GM23338 (cell line): ENCODE measurements around the gene CACNA1C. TPM values are rescaled to one million over a fixed set of nuclear protein-coding genes. Genes with fewer than 3 reads are reported as not detected.

ENCODE experiments used
- ATAC-seq: fragments of 200-7000 bp; cut with Tn5 transposase; 3 replicates; pipeline ENCODE4 v1.9.1; 2020
- DNase-seq: peaks from one replicate; pipeline ENCODE4 v3.0.0-alpha.2; 2015; ENCODE audit warnings: low spot score
- H2AFZ ChIP-seq: fragments of 200-600 bp; sonication (generic); 2 replicates; pipeline ENCODE4 v1.8.0; 2016; ENCODE audit warnings: antibody characterized with exemption, mild to moderate bottlenecking, moderate library complexity
- H3F3A ChIP-seq: fragments of 200-600 bp; sonication (generic); replicated peaks from 2 replicates; pipeline ENCODE4 v1.8.0; 2017; ENCODE audit warnings: antibody characterized with exemption, mixed run types, low read depth
- H3K27ac ChIP-seq: fragments of 200-600 bp; sonication (generic); 2 replicates; pipeline ENCODE4 v1.6.1; 2016; ENCODE audit warnings: low read depth
- H3K27me3 ChIP-seq: fragments of 200-600 bp; sonication (generic); 2 replicates; pipeline ENCODE4 v1.8.0; 2016; ENCODE audit warnings: mild to moderate bottlenecking, mixed run types, moderate library complexity; ENCODE audit not compliant: insufficient read depth
- H3K36me3 ChIP-seq: fragments of 200-600 bp; sonication (generic); 2 replicates; pipeline ENCODE4 v1.8.0; 2016; ENCODE audit warnings: mild to moderate bottlenecking; ENCODE audit not compliant: insufficient read depth
- H3K4me1 ChIP-seq: fragments of 200-600 bp; sonication (generic); 2 replicates; pipeline ENCODE4 v1.8.0; 2016; ENCODE audit warnings: mild to moderate bottlenecking, moderate library complexity; ENCODE audit not compliant: insufficient read depth
- H3K4me2 ChIP-seq: fragments of 200-600 bp; sonication (generic); 2 replicates; pipeline ENCODE4 v1.7.1; 2017; ENCODE audit warnings: mixed run types
- H3K4me3 ChIP-seq: fragments of 200-600 bp; sonication (generic); 2 replicates; pipeline ENCODE4 v1.6.1; 2016; ENCODE audit warnings: mixed run types
- H3K79me2 ChIP-seq: fragments of 200-600 bp; sonication (generic); replicated peaks from 2 replicates; pipeline ENCODE4 v1.8.0; 2017; ENCODE audit warnings: mild to moderate bottlenecking; ENCODE audit not compliant: insufficient read depth
- H3K9me2 ChIP-seq: fragments of 200-600 bp; sonication (generic); 2 replicates; pipeline ENCODE4 v1.8.0; 2017; ENCODE audit not compliant: insufficient read depth
- H4K20me1 ChIP-seq: fragments of 200-600 bp; sonication (generic); replicated peaks from 2 replicates; pipeline ENCODE4 v1.8.0; 2017; ENCODE audit warnings: mild to moderate bottlenecking; ENCODE audit not compliant: insufficient read depth
- H3K27ac Mint-ChIP-seq: 2 replicates; pipeline ENCODE4 v1.8.0; 2020; ENCODE audit warnings: inconsistent platforms, mild to moderate bottlenecking, moderate library complexity, mixed read lengths
- H3K27me3 Mint-ChIP-seq: 3 replicates; pipeline ENCODE4 v1.8.0; 2022; ENCODE audit warnings: low read depth, mild to moderate bottlenecking, moderate library complexity, mixed read lengths, inconsistent platforms; ENCODE audit not compliant: insufficient read depth, poor library complexity
- H3K36me3 Mint-ChIP-seq: 3 replicates; pipeline ENCODE4 v1.8.0; 2021; ENCODE audit warnings: low read depth, mild to moderate bottlenecking, inconsistent platforms, moderate library complexity, mixed read lengths
- H3K4me1 Mint-ChIP-seq: 3 replicates; pipeline ENCODE4 v1.8.0; 2020; ENCODE audit warnings: mild to moderate bottlenecking, inconsistent platforms, mixed read lengths
- H3K4me3 Mint-ChIP-seq: 3 replicates; pipeline ENCODE4 v1.8.0; 2021; ENCODE audit warnings: moderate library complexity, mild to moderate bottlenecking, inconsistent platforms, mixed read lengths
- H3K9me3 Mint-ChIP-seq: 3 replicates; pipeline ENCODE4 v1.8.0; 2020; ENCODE audit warnings: moderate library complexity, mild to moderate bottlenecking, inconsistent platforms, mixed read lengths
- CREB1 ChIP-seq: fragments of 250-450 bp; sonication (Bioruptor Pico); IDR thresholded peaks from 2 replicates; pipeline ENCODE4 v1.5.0; 2020; ENCODE audit warnings: low read depth, mild to moderate bottlenecking, moderate library complexity
- EZH2 ChIP-seq: fragments of 200-600 bp; sonication (generic); IDR thresholded peaks from one replicate; pipeline ENCODE4 v1.8.0; 2017; ENCODE audit warnings: antibody characterized with exemption, mild to moderate bottlenecking, low read depth; ENCODE audit not compliant: unreplicated experiment
- EZH2phosphoT487 ChIP-seq: fragments of 200-600 bp; sonication (generic); IDR thresholded peaks from one replicate; pipeline ENCODE4 v1.8.1; 2018; ENCODE audit warnings: antibody characterized with exemption; ENCODE audit not compliant: unreplicated experiment
- JUNB ChIP-seq: IDR thresholded peaks from one replicate; pipeline ENCODE4 v1.6.1; 2016; ENCODE audit warnings: antibody characterized with exemption; ENCODE audit not compliant: unreplicated experiment
- NANOG ChIP-seq: IDR thresholded peaks from 2 replicates; pipeline ENCODE4 v1.6.1; 2016; ENCODE audit warnings: antibody characterized with exemption, borderline replicate concordance
- POLR2AphosphoS5 ChIP-seq: IDR thresholded peaks from 2 replicates; pipeline ENCODE4 v1.6.1; 2016; ENCODE audit warnings: antibody characterized with exemption, low read depth
- STAT1 ChIP-seq: IDR thresholded peaks from one replicate; pipeline ENCODE4 v1.6.1; 2016; ENCODE audit warnings: antibody characterized with exemption; ENCODE audit not compliant: unreplicated experiment
- ZNF114 ChIP-seq: fragments of 250-450 bp; sonication (Bioruptor Pico); IDR thresholded peaks from 2 replicates; pipeline ENCODE4 v1.5.0; 2020; ENCODE audit warnings: mild to moderate bottlenecking, moderate library complexity
- ZNF331 ChIP-seq: fragments of 250-450 bp; sonication (Bioruptor Pico); IDR thresholded peaks from 2 replicates; pipeline ENCODE4 v1.5.0; 2020; ENCODE audit warnings: low read depth, mild to moderate bottlenecking, moderate library complexity
- polyA plus RNA-seq: library from polyadenylated mRNA; unstranded; fragments of >200 nt; fragmentation: Nextera tagmentation; extraction: Ambion mirVana; gene quantifications from 2 replicates; pipeline ENCODE4 v1.2.1, GENCODE V29; 2016
- total RNA-seq: library from RNA; depleted of rRNA; stranded (reverse); fragments of >200 nt; shearing (Covaris generic); gene quantifications from 2 replicates; pipeline ENCODE4 v1.2.3, GENCODE V29; 2014
- TF ChIP-seq, protein P1 (sequence below): IDR thresholded peaks from one replicate; pipeline ENCODE4 v1.6.1; 2018; ENCODE audit warnings: antibody characterized with exemption; ENCODE audit not compliant: unreplicated experiment
- TF ChIP-seq, protein P2 (sequence below), 2 experiments: fragments of 200-600 bp in 1 of 2; sonication (generic) in 1 of 2; conservative IDR thresholded peaks; 2 replicates each; pipeline versions ENCODE4 v1.5.1 to v1.6.1; 2016 to 2017; ENCODE audit warnings: antibody characterized with exemption in 2 of 2, low read depth in 2 of 2, mild to moderate bottlenecking in 2 of 2, moderate library complexity in 1 of 2
- TF ChIP-seq, protein P3 (sequence below): IDR thresholded peaks from 2 replicates; pipeline ENCODE4 v1.6.1; 2016; ENCODE audit warnings: antibody characterized with exemption
- TF ChIP-seq, protein P4 (sequence below): fragments of 250-450 bp; sonication (Bioruptor Pico); IDR thresholded peaks from 2 replicates; pipeline ENCODE4 v1.5.0; 2020; ENCODE audit warnings: mild to moderate bottlenecking, moderate library complexity

The CACNA1C gene
- total and polyA plus RNA-seq, 2 experiments from 2014 or later: 0.78 to 2.1 TPM

DNA sequence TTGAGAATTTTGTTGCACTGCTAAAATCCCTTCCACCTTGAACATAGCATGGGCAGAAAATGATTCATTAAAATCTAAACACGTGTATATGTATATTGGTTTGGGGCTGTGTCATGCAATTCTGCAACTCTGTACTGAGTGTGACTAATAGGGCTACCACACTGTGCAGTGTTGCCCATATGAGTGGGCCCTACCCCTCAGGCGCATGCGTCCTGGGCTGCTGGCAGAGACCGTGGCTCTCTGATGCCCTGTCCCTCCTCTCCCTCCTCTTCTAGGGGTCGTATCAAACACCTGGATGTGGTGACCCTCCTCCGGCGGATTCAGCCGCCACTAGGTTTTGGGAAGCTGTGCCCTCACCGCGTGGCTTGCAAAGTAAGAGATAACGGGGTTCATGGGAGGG is 613.6 kb downstream of the CACNA1C start:
- DNase-seq (no peak), ATAC-seq (no peak)
- no peak overlapping the region for H3K27ac Mint-ChIP-seq
- Histone ChIP-seq H3K4me2 (no peak overlapping the region), H3K27ac (no peak overlapping the region), H3K79me2 (no peaks in the 10 kb centered on the region), H3F3A (no peaks in the 10 kb centered on the region), H3K4me1 (no peaks in the 10 kb centered on the region), H3K36me3 (no peaks in the 10 kb centered on the region), H3K27me3 (no peaks in the 10 kb centered on the region), H4K20me1 (no peaks in the 10 kb centered on the region), H3K4me3 (no peak overlapping the region), H3K9me2 (no peaks in the 10 kb centered on the region), H2AFZ (no peak overlapping the region)
- H3K9me3 Mint-ChIP-seq: no peaks in the 10 kb centered on the region
- no peaks in the 10 kb centered on the region for H3K36me3 Mint-ChIP-seq
- H3K4me1 Mint-ChIP-seq: no peaks in the 10 kb centered on the region
- peaks cover 4% of the 10 kb centered on the region for H3K27me3 Mint-ChIP-seq
- TF ChIP-seq, protein P1, sequence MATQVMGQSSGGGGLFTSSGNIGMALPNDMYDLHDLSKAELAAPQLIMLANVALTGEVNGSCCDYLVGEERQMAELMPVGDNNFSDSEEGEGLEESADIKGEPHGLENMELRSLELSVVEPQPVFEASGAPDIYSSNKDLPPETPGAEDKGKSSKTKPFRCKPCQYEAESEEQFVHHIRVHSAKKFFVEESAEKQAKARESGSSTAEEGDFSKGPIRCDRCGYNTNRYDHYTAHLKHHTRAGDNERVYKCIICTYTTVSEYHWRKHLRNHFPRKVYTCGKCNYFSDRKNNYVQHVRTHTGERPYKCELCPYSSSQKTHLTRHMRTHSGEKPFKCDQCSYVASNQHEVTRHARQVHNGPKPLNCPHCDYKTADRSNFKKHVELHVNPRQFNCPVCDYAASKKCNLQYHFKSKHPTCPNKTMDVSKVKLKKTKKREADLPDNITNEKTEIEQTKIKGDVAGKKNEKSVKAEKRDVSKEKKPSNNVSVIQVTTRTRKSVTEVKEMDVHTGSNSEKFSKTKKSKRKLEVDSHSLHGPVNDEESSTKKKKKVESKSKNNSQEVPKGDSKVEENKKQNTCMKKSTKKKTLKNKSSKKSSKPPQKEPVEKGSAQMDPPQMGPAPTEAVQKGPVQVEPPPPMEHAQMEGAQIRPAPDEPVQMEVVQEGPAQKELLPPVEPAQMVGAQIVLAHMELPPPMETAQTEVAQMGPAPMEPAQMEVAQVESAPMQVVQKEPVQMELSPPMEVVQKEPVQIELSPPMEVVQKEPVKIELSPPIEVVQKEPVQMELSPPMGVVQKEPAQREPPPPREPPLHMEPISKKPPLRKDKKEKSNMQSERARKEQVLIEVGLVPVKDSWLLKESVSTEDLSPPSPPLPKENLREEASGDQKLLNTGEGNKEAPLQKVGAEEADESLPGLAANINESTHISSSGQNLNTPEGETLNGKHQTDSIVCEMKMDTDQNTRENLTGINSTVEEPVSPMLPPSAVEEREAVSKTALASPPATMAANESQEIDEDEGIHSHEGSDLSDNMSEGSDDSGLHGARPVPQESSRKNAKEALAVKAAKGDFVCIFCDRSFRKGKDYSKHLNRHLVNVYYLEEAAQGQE: no peak
- no peak for TF ChIP-seq JUNB
- no peak for TF ChIP-seq POLR2AphosphoS5
- TF ChIP-seq EZH2phosphoT487: no peak
- no peak for TF ChIP-seq ZNF114 (CRISPR knock-in tag)
- TF ChIP-seq, protein P2, sequence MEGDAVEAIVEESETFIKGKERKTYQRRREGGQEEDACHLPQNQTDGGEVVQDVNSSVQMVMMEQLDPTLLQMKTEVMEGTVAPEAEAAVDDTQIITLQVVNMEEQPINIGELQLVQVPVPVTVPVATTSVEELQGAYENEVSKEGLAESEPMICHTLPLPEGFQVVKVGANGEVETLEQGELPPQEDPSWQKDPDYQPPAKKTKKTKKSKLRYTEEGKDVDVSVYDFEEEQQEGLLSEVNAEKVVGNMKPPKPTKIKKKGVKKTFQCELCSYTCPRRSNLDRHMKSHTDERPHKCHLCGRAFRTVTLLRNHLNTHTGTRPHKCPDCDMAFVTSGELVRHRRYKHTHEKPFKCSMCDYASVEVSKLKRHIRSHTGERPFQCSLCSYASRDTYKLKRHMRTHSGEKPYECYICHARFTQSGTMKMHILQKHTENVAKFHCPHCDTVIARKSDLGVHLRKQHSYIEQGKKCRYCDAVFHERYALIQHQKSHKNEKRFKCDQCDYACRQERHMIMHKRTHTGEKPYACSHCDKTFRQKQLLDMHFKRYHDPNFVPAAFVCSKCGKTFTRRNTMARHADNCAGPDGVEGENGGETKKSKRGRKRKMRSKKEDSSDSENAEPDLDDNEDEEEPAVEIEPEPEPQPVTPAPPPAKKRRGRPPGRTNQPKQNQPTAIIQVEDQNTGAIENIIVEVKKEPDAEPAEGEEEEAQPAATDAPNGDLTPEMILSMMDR (conservative IDR thresholded peaks at IDR 0.05; ENCODE audit: low read depth in 2 of 2): no peak
- no peak for TF ChIP-seq STAT1
- no peak for TF ChIP-seq ZNF331 (CRISPR knock-in tag)
- no peak for TF ChIP-seq NANOG
- TF ChIP-seq, protein P3, sequence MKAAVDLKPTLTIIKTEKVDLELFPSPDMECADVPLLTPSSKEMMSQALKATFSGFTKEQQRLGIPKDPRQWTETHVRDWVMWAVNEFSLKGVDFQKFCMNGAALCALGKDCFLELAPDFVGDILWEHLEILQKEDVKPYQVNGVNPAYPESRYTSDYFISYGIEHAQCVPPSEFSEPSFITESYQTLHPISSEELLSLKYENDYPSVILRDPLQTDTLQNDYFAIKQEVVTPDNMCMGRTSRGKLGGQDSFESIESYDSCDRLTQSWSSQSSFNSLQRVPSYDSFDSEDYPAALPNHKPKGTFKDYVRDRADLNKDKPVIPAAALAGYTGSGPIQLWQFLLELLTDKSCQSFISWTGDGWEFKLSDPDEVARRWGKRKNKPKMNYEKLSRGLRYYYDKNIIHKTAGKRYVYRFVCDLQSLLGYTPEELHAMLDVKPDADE: no peak
- TF ChIP-seq CREB1 (CRISPR knock-in tag): no peak
- TF ChIP-seq, protein P4, sequence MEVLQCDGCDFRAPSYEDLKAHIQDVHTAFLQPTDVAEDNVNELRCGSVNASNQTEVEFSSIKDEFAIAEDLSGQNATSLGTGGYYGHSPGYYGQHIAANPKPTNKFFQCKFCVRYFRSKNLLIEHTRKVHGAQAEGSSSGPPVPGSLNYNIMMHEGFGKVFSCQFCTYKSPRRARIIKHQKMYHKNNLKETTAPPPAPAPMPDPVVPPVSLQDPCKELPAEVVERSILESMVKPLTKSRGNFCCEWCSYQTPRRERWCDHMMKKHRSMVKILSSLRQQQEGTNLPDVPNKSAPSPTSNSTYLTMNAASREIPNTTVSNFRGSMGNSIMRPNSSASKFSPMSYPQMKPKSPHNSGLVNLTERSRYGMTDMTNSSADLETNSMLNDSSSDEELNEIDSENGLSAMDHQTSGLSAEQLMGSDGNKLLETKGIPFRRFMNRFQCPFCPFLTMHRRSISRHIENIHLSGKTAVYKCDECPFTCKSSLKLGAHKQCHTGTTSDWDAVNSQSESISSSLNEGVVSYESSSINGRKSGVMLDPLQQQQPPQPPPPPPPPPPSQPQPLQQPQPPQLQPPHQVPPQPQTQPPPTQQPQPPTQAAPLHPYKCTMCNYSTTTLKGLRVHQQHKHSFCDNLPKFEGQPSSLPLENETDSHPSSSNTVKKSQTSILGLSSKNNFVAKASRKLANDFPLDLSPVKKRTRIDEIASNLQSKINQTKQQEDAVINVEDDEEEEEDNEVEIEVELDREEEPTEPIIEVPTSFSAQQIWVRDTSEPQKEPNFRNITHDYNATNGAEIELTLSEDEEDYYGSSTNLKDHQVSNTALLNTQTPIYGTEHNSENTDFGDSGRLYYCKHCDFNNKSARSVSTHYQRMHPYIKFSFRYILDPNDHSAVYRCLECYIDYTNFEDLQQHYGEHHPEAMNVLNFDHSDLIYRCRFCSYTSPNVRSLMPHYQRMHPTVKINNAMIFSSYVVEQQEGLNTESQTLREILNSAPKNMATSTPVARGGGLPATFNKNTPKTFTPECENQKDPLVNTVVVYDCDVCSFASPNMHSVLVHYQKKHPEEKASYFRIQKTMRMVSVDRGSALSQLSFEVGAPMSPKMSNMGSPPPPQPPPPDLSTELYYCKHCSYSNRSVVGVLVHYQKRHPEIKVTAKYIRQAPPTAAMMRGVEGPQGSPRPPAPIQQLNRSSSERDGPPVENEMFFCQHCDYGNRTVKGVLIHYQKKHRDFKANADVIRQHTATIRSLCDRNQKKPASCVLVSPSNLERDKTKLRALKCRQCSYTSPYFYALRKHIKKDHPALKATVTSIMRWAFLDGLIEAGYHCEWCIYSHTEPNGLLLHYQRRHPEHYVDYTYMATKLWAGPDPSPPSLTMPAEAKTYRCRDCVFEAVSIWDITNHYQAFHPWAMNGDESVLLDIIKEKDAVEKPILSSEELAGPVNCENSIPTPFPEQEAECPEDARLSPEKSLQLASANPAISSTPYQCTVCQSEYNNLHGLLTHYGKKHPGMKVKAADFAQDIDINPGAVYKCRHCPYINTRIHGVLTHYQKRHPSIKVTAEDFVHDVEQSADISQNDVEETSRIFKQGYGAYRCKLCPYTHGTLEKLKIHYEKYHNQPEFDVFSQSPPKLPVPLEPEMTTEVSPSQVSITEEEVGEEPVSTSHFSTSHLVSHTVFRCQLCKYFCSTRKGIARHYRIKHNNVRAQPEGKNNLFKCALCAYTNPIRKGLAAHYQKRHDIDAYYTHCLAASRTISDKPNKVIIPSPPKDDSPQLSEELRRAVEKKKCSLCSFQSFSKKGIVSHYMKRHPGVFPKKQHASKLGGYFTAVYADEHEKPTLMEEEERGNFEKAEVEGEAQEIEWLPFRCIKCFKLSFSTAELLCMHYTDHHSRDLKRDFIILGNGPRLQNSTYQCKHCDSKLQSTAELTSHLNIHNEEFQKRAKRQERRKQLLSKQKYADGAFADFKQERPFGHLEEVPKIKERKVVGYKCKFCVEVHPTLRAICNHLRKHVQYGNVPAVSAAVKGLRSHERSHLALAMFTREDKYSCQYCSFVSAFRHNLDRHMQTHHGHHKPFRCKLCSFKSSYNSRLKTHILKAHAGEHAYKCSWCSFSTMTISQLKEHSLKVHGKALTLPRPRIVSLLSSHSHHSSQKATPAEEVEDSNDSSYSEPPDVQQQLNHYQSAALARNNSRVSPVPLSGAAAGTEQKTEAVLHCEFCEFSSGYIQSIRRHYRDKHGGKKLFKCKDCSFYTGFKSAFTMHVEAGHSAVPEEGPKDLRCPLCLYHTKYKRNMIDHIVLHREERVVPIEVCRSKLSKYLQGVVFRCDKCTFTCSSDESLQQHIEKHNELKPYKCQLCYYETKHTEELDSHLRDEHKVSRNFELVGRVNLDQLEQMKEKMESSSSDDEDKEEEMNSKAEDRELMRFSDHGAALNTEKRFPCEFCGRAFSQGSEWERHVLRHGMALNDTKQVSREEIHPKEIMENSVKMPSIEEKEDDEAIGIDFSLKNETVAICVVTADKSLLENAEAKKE (CRISPR knock-in tag): no peak
- no peak for TF ChIP-seq EZH2
- H3K4me3 Mint-ChIP-seq: no peak overlapping the region
